GM19099 (cell line): ENCODE measurements around the gene FOXRED2.

Experiments used
- POLR2A ChIP-seq: IDR thresholded peaks from 3 replicates; pipeline ENCODE4 v1.6.1; 2011; ENCODE audit warnings: low read depth; ENCODE audit not compliant: insufficient read length; ENCODE audit errors: extremely low read depth

Gene FOXRED2

DNA sequence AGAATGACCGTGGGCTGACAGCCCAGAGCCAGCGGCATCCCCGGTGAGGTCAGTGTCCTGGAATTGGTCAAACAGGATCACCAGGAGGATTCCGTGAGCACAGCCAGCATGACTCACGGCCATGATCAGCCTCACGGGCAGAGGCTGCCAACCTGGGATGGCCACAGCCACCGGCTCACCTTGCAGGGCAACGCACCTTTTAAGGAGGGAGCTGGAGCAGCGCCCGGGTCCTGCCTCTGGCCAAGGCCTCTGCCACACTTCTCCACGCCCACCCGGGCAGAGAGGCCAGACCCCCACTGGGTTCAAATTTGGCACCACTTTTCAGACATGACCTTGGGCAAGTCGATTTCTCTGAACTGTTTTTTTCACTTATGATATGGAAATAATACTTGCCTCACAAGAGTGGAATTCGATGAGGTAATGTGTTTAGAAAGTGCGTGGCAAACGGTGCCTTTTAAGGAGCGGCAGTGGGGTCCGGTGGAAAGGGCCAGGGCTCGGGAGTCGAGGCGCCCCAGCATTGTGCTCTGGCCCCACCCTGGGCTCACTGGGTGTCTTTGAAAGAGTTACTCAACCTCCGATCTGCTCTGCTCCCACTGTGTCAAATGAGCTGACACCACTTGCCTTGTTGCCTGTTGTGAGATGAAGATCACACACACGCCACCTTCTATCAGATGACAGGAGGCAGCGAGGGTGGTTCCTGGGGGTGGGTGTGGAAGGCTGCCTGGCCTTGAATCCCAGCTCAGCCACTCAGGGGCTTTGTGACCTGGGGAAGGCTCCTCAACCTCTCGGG lies 41.4 kb downstream of the FOXRED2 start:
- no peak for TF ChIP-seq POLR2A

DNA sequence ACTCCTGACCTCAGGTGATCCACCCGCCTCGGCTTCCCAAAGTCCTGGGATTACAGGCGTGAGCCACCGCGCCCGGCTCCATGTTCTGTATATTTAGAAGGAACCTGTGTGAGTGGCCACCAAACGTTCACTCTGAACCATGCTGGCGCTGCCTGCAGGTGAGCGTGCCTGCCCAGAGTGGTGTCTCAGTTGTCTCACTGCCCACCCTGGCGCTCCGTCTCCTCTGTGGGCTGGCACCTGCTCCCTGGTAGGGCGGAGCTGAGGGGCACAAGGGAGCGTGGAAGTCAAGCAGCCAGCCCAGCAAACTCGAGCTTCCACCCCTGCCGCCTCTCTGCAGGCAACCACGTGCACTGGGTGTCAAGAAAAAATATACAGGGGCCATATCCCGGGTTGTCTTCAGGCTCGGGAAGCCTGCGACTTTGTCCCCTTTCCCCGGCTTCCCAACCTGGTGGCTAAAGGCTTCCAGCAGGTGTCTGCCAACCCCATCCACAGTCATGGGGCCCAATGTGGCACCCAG lies 42.1 kb downstream of the FOXRED2 start:
- no peak for TF ChIP-seq POLR2A

DNA sequence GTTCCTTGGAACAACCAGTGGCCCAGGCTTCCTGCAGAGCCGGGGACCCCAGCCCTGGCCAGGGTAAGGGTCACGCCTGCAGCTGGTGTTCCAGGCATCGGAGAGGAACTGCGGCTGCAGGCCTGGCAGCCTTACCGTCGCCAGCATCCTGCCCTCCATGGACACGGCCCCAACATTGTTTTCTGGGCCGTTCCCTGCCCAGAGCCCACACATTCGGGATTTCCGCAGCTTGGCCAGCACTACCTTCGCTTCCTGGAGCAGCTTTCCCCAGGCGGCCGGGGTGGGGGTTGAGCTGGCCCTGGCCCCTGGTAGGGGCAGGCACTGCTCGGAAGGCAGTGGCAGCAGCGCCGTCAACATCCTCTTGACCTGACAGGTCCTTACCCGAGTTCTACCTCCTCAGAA lies 43.1 kb downstream of the FOXRED2 start:
- no peak for TF ChIP-seq POLR2A

DNA sequence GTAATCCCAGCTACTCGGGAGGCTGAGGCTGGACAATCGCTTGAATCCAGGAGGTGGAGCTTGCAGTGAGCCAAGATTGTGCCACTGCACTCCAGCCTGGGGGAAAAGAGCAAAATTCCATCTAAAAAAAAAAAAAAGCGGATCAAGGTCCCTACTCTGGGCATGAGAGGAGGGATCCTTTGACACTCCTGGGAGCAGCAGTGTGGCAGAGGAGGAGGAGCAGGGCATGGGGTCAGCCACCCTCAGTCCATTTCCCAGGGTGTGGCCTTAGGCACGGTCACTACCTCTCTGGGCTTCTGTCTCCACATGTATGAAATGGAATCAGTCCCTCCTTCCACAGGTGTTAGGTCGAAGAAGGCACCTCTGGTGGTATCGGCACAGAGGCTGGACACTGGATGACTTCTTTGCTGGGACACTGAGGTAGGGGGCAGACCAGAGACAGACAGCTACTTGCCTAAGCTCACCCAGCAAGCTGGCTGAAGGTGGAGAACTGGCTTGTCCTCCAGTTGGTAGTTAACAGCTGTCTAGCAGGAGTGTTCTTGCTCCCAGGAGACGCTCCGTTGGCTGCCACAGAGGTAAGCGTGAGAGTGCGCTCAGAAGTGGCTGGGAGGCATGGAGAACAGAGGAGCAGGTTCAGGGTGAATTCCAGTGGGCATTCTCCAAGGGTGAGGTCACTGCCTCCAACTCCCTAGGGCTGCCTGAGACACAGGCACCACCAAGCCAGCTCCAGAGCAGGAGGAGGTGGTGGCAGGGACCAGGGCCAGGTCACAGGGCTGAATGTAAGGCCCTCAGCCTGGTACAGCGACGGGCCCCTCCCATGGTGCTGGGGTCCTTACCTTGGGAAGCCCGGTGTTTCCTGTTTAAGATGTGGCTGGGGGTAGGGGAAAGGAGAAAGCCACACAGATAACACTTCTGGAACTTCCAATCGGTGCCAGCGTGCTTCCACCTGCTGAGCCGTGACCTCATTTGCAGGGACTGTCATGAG lies 44.9 kb downstream of the FOXRED2 start:
- TF ChIP-seq POLR2A, result no peak

DNA sequence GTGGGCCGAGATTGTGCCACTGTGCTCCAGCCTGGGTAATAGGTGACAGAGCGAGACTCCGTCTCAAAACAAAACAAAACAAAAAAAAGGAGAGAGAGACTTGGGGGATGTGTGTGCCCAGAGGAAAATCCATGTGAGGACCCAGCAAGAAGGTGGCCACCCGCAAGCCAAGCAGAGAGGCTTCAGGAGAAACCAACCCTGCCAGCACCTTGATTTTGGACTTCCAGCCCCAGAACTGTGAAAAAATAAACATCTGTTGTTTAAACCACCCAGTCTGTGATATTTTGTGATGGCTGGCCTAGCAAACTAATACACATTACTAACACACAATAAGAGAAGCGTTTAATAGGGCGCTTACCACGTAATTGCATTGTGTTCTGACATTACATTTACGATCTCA lies 46.6 kb downstream of the FOXRED2 start:
- no peak for TF ChIP-seq POLR2A

DNA sequence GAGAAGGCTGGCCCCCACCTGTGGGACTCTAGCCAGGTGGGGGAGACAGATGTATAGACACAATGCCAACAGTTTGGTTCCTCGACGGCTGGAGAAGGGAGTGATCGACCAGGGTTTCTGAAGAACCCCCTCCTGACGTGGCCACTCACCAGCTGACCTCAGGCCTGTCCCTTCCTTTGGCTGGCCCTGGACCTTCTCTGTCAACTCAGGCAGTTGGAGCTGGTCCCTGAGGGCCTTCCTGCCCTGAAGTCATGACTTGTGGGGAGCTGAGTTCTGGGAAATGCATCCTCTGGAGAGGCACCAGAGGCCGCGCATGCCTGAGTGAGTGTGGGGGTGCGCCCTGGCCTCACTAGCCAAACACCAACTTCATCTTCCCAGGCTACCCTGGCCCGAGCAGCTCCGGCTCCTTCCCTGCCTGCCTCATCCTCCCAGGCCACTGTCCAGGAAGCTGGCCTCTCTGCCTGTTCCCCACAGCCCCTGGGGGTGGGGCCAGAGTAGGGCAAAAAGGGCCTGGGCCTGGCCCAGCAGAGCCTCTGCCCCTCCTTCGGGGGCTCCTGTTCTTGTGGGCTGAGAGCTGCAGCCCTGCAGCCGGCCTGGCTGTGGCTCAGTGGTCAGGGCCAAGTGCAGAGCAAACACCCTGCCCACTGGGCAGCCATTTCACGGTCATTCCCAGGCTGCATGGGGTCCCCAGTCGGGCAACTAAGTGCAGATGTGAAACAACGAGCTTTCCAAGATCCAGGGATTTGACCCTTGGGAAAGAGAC lies 49.0 kb downstream of the FOXRED2 start:
- no peak for TF ChIP-seq POLR2A

DNA sequence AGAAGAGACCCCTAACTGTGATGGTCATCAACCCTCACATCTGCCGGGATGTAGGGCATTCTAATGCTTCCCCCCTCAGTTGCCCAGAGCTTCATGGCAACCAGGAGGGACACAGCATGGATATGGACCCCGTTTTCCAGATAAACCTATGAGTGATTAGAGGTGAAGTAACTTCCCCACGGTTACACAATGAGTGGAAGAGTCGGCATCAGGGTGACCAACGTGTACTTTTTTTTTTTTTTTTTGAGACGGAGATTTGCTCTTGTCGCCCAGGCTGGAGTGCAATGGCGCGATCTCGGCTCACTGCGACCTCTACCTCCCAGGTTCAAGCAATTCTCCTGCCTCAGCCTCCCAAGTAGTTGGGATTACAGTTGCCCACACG lies 50.4 kb downstream of the FOXRED2 start:
- no peak for TF ChIP-seq POLR2A

DNA sequence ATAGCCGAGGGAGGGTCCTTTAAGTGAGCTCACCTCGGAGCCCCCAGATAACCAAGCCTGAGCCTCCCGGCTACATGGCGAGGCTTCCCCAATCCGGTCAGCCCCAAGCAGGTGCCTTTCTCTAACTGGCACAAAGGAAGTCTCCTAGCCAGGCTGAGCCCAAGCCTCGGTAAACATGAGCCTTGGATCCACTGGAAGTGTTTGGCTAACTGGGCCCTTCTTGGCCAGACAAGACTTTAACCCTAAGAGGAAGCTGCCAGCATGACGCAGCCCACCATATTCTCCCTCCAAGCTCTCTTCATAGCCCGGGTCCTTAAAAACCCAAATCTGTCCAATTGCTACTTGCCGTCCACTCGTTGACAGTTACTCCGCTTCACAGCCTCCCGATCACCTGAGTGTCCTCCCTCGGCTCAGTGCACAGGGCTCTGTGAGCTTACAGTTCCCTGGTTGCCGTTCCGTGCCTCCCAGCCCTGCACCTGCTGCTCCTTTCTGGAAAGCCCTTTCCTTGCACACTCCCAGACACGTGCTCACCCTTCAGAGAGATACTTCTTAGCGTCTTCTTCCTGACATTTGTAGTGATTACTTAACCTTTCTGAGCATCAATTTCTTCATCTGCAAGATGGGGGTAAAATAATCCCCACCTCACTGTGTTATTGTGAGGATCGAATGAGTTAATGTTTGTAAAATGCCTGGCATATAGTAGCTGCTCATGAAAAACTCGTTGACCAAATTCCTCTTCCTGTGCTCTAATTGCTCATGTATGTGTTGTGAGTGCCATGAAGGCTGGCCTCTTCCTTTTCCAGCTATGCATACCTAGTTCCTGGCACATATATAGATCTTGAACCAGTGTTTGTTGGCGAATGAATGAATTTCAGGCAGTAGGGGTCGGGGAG lies 51.0 kb downstream of the FOXRED2 start:
- TF ChIP-seq POLR2A, result no peak

DNA sequence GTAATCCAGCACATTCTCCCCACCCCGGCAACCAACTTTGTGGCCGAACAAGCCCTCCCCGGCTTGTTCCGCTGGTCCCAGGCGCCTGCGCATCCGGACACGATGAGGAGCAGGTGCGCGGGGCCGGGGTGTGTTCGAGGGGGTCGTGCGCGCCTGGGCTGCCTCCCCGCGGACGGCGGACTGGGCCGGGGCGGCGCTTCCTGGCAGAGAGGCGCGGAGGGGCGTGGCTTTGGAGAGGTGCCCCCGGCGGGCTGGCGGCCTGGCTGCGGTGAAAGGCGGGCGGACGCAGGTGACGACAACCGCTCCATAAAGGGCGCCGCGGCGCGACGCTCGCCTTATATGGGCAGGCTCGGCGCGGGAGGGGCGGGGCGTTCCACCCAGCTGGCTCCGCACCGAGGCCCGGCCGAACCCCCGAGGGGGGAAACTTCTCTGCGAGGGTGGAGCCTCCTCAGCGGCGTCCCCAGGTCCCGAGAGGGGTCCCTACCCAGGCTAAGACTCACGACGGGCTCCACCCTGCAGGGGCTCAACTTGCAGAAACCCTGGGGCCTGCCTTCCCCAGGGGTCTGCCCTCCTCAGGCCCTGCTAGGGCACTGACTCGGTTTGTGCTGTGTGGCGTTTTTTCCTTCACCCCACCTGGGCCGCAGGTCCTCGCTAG lies 51.8 kb downstream of the FOXRED2 start:
- TF ChIP-seq POLR2A, result peak; percentile 68

DNA sequence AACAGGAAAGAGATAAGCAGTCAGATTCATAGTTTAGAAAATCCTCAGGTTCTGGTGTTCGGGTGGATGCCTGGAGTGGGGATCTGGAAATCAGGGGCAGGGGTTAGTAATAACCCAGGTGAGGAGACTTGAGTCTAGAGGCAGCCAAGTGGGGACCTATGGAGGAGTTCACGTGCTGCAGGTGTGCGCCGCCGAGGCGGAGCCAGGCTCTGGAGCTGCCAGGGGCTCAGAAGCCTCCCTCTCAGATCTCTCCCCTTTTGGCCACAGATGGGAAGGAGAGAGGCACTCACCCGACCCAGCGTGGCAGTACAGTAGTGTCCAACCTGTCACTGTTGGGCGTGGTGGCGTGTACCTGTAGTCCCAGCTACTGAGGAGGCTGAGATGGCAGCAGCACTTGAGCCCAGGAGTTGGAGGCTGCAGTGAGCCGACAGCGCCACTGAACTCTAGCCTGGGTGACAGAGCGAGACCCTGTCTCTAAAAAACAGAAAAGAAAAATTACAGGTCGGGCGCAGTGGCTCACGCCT lies 52.9 kb downstream of the FOXRED2 start:
- TF ChIP-seq POLR2A, result no peak

DNA sequence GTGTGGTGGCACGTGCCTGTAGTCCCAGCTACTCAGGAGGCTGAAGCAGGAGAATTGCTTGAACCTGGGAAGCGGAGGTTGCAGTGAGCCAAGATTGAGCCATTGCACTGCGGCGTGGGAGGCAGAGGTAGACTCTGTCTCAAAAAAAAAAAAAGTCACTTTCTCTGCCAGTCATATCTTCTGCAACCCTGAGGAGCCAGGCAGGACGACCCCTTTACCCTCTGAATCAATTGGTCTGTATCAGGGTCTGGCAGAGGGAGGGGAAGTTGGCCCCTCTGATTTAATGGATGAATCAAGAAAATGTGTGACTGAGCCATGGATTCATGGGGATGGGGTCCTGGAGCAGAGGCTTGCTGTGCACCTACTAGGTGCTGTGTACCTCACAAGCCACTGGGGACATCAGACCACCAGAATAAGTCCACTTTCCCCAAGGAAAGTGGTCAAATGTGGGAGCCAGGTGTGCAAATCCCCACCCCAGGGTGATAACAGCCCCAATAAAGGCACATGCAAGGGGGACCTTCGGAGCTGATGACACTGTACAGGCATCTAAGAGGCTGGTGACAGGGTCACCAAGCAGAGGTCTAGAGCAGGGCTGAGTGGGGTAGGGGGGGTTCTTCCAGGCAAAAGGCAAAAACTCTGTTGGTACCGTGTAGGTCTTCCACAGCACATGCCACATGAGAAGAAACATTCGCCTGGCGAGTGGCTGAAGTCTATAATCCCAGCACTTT lies 54.4 kb downstream of the FOXRED2 start:
- TF ChIP-seq POLR2A, result no peak

DNA sequence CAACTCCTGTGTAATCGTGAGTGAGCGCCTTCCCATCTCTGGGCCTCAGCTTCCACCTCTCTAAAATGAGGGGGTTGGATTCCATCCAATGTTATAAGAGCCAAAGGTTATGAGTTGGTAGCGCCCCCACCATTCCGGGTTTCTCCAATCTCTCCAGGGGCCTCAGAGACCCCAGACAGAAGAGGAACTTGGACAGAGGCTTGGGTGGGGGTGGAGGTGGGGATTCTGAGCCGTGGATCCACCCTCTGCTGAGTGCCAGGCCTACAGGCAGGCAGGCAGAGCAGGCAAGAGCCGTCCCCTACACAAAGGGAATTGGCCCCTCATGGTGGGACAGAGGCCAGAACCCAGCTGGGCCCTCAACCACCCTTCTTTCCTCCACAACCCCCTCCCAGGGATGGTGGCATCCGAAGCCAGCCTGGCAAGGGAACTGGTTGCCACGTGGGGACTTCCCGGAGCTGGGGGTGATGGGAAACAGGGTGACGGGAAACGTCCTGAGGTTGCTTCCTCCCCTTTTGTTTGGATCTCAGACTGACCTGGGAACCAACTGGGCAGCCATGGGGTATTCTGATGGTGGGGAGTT lies 57.2 kb downstream of the FOXRED2 start:
- no peak for TF ChIP-seq POLR2A

DNA sequence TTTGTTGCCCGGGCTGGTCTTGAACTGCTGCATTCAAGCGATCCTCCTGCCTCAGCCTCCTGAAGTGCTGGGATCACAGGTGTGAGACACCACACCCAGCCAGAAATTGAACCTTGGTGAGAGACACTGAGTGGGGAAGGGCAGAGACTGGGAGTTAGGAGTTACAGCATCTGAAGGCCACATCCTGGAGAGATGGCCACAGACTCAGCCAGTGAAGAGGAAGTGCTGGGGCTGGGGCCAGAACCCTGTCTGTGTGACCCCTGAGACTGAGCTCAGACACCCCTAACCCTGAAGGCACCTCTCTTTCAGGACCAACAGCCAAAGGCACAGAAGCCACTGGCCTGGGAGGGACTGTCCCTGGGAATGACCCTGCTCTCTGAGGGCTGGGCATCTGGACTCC lies 59.2 kb downstream of the FOXRED2 start:
- TF ChIP-seq POLR2A, result no peak

DNA sequence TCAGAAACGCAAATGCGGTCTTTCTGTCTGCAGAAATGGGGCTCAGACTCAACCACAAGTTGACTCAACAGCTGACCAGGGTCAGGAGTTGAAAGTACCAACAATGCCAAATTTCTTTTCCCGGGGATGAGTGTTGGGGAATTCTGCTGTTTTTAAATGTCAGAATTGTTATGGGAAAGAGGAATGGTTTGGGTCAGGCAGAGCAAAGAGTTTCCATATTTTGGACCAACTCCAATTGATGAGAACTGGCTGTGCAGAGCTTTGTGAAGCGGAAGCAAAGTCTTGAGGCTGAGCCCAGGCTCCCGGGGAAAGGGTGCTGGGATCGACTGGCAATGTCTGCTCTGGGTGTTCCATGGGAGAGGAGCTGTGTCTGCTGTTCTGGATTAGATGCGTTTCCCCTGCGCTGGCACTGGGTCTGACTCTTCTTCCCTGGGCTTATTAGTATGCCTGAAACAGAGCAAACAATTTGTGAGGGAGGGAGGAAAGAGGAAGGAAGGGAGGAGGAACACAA lies 61.6 kb downstream of the FOXRED2 start:
- no peak for TF ChIP-seq POLR2A
